HG03139 (cell line): ENCODE data around the gene SETD4.
"Not testable (repeated sequence)": the region's sequence is repeated elsewhere in the genome, so short reads cannot be mapped to it uniquely, and the experiment has no call there.

ENCODE experiments used
- ATAC-seq: cut with Tn5 transposase; IDR thresholded peaks from one replicate; pipeline ENCODE4 v1.9.1; 2021; ENCODE audit not compliant: unreplicated experiment

The SETD4 gene

GRCh38 chr21:36079010-36079649, 18.8 kb upstream of the SETD4 start:
- ATAC-seq: no peak

- no peak for ATAC-seq
Observed at GRCh38 chr21:36077758-36078157, 17.4 kb upstream of the SETD4 start.

- no peak for ATAC-seq
Observed at GRCh38 chr21:36076878-36077655, 16.7 kb upstream of the SETD4 start.

GRCh38 chr21:36075953-36076352, 15.6 kb upstream of the SETD4 start:
- no peak for ATAC-seq

- no peak for ATAC-seq
Observed at GRCh38 chr21:36075171-36075570, 14.8 kb upstream of the SETD4 start.

GRCh38 chr21:36073911-36074310, 13.6 kb upstream of the SETD4 start:
- ATAC-seq: not testable (repeated sequence)

- ATAC-seq: no peak
Observed at GRCh38 chr21:36073181-36073580, 12.9 kb upstream of the SETD4 start.

- no peak for ATAC-seq
Observed at GRCh38 chr21:36072453-36073162, 12.3 kb upstream of the SETD4 start.

GRCh38 chr21:36070999-36071398, 10.7 kb upstream of the SETD4 start:
- no peak for ATAC-seq

- peak; percentile 93 for ATAC-seq
Observed at GRCh38 chr21:36069713-36070583, 9.6 kb upstream of the SETD4 start, which contains the start of gene CBR1. Gene CBR1, plus strand, starts transcription at chr21:36070024. Its CDS starts 92 bp downstream, at chr21:36070116.

- ATAC-seq: no peak
Observed at GRCh38 chr21:36068748-36069398, 8.5 kb upstream of the SETD4 start.

- ATAC-seq: no peak
Observed at GRCh38 chr21:36065497-36066036, 5.2 kb upstream of the SETD4 start.

GRCh38 chr21:36064085-36064460, 3.7 kb upstream of the SETD4 start:
- no peak for ATAC-seq

- ATAC-seq: no peak
Observed at GRCh38 chr21:36063375-36064084, 3.2 kb upstream of the SETD4 start.

- ATAC-seq: no peak
Observed at GRCh38 chr21:36061445-36061844, 1.1 kb upstream of the SETD4 start.

GRCh38 chr21:36059823-36060158, 535 bp downstream of the SETD4 start:
- ATAC-seq: peak; percentile 29

- ATAC-seq: no peak
Observed at GRCh38 chr21:36055551-36055950, 4.8 kb downstream of the SETD4 start.

GRCh38 chr21:36053715-36054062, 6.6 kb downstream of the SETD4 start:
- ATAC-seq: no peak

GRCh38 chr21:36052860-36053714, 7.2 kb downstream of the SETD4 start:
- ATAC-seq: no peak
